Measurements from ENCODE around the gene GAL3ST1.
A peak's percentile ranks its signal among the peaks of the same experiment; 100 is the strongest.

The GAL3ST1 gene

DNA sequence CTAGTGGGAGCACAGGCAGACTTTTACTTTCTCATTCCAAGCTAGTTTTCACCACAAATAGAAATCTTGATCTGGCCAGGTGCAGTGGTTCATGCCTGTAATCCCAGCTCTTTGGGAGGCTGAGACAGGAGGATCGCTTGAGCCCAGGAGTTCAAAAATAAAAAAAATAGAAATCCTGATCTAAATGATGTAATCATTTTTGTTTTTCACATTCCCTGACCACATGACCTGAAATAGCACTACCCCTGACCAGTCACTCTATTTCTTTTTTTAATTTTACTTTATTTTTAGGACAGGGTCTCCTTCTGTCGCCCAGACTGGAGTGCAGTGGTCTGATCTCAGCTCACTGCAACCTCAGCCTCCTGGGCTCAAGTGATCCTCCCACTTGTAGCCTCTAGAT, 30.3 kb upstream of the GAL3ST1 start:
- H3K4me3 ChIP-seq (ENCODE audit: low read depth in 1 of 2, low read length in 2 of 2) = no peak overlapping the region
- no peak overlapping the region for H3K4me2 ChIP-seq (ENCODE audit: insufficient read depth, low read length)
- no peak for TF ChIP-seq EZH2 (IDR thresholded peaks at IDR 0.05; ENCODE audit: borderline replicate concordance, low read depth, low read length, severe bottlenecking)
- DNase-seq (no peak), ATAC-seq (ENCODE audit: insufficient read depth, low read depth) (no peak)
- H3K79me2 ChIP-seq (ENCODE audit: insufficient read depth, low read length) = no peaks in the 10 kb centered on the region
- H3K27me3 ChIP-seq (ENCODE audit: insufficient read depth, low read length, poor library complexity) = no peaks in the 10 kb centered on the region
- no peaks in the 10 kb centered on the region for H3K9me3 ChIP-seq (ENCODE audit: insufficient read depth, low read length, severe bottlenecking)
- H3K9ac ChIP-seq (ENCODE audit: low read depth, low read length) = no peak overlapping the region
- H2AFZ ChIP-seq (ENCODE audit: low read depth, low read length) = no peak overlapping the region
- H3K36me3 ChIP-seq (ENCODE audit: insufficient read depth, low read length) = no peaks in the 10 kb centered on the region
- H4K20me1 ChIP-seq (ENCODE audit: insufficient read depth, low read length) = no peaks in the 10 kb centered on the region
- no peak overlapping the region for H3K27ac ChIP-seq (ENCODE audit: low read length)
- H3K4me1 ChIP-seq (ENCODE audit: insufficient read depth, low read length) = no peaks in the 10 kb centered on the region

DNA sequence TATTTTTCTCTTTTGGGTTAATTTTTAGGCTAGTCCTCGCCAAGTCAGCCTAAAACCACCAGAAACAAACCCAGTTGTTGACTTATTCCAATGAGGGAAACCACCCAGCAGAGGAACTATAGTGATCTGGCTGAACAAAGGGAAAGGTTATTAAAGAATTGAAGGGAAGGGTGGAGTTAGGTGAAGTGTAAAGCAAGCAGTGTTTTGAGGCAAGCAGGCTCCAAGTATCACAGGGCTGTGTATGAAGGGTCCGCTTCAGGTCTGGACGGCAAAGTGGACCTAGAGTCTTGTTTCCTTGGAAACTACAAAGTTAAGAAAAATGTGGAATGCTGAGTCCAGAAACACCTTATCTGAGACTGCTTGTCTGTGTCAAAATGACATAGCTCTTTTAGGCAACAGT, 29.3 kb upstream of the GAL3ST1 start:
- Histone ChIP-seq H3K4me2 (ENCODE audit: insufficient read depth, low read length) (no peak overlapping the region), H3K4me3 (ENCODE audit: low read depth in 1 of 2, low read length in 2 of 2) (no peak overlapping the region), H2AFZ (ENCODE audit: low read depth, low read length) (no peak overlapping the region), H4K20me1 (ENCODE audit: insufficient read depth, low read length) (no peaks in the 10 kb centered on the region), H3K4me1 (ENCODE audit: insufficient read depth, low read length) (no peaks in the 10 kb centered on the region), H3K9me3 (ENCODE audit: insufficient read depth, low read length, severe bottlenecking) (no peaks in the 10 kb centered on the region), H3K27ac (ENCODE audit: low read length) (no peak overlapping the region), H3K9ac (ENCODE audit: low read depth, low read length) (no peak overlapping the region), H3K27me3 (ENCODE audit: insufficient read depth, low read length, poor library complexity) (no peaks in the 10 kb centered on the region), H3K36me3 (ENCODE audit: insufficient read depth, low read length) (no peaks in the 10 kb centered on the region), H3K79me2 (ENCODE audit: insufficient read depth, low read length) (no peaks in the 10 kb centered on the region)
- DNase-seq (no peak), ATAC-seq (ENCODE audit: insufficient read depth, low read depth) (no peak)
- TF ChIP-seq, protein P1, sequence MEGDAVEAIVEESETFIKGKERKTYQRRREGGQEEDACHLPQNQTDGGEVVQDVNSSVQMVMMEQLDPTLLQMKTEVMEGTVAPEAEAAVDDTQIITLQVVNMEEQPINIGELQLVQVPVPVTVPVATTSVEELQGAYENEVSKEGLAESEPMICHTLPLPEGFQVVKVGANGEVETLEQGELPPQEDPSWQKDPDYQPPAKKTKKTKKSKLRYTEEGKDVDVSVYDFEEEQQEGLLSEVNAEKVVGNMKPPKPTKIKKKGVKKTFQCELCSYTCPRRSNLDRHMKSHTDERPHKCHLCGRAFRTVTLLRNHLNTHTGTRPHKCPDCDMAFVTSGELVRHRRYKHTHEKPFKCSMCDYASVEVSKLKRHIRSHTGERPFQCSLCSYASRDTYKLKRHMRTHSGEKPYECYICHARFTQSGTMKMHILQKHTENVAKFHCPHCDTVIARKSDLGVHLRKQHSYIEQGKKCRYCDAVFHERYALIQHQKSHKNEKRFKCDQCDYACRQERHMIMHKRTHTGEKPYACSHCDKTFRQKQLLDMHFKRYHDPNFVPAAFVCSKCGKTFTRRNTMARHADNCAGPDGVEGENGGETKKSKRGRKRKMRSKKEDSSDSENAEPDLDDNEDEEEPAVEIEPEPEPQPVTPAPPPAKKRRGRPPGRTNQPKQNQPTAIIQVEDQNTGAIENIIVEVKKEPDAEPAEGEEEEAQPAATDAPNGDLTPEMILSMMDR (IDR thresholded peaks at IDR 0.05; ENCODE audit: borderline replicate concordance, extremely low read depth, low read length, poor library complexity, severe bottlenecking) = no peak
- TF ChIP-seq EZH2 (IDR thresholded peaks at IDR 0.05; ENCODE audit: borderline replicate concordance, low read depth, low read length, severe bottlenecking) = no peak

DNA sequence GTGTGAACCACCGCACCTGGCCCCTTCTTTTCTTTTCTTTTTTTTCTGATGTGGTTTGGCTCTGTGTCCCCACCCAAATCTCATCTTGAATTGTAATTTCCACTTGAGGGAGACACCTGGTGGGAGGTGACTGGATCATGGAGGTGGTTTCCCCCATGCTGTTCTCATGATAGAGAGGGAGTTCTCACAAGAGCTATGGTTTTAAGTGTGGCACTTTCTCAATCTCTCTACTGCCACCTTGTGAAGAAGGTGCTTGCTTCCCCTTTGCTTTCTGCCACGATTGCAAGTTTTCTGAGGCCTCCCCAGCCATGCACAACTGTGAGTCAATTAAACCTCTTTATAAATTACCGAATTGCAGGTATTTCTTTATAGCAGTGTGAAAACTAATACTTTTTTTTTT, 27.6 kb upstream of the GAL3ST1 start:
- H3K4me2 ChIP-seq (ENCODE audit: insufficient read depth, low read length) = no peak overlapping the region
- TF ChIP-seq, protein P1 (IDR thresholded peaks at IDR 0.05; ENCODE audit: borderline replicate concordance, extremely low read depth, low read length, poor library complexity, severe bottlenecking) = peak; percentile 58
- TF ChIP-seq EZH2 (IDR thresholded peaks at IDR 0.05; ENCODE audit: borderline replicate concordance, low read depth, low read length, severe bottlenecking) = no peak
- no peak for ATAC-seq (ENCODE audit: insufficient read depth, low read depth)
- H3K9ac ChIP-seq (ENCODE audit: low read depth, low read length) = no peak overlapping the region
- H3K36me3 ChIP-seq (ENCODE audit: insufficient read depth, low read length) = no peaks in the 10 kb centered on the region
- no peak overlapping the region for H3K4me3 ChIP-seq (ENCODE audit: low read depth in 1 of 2, low read length in 2 of 2)
- H3K79me2 ChIP-seq (ENCODE audit: insufficient read depth, low read length) = no peaks in the 10 kb centered on the region
- no peak overlapping the region for H3K27ac ChIP-seq (ENCODE audit: low read length)
- H2AFZ ChIP-seq (ENCODE audit: low read depth, low read length) = no peak overlapping the region
- H3K27me3 ChIP-seq (ENCODE audit: insufficient read depth, low read length, poor library complexity) = no peaks in the 10 kb centered on the region
- H3K4me1 ChIP-seq (ENCODE audit: insufficient read depth, low read length) = no peaks in the 10 kb centered on the region
- H4K20me1 ChIP-seq (ENCODE audit: insufficient read depth, low read length) = no peaks in the 10 kb centered on the region
- H3K9me3 ChIP-seq (ENCODE audit: insufficient read depth, low read length, severe bottlenecking) = no peaks in the 10 kb centered on the region
- DNase-seq = no peak

DNA sequence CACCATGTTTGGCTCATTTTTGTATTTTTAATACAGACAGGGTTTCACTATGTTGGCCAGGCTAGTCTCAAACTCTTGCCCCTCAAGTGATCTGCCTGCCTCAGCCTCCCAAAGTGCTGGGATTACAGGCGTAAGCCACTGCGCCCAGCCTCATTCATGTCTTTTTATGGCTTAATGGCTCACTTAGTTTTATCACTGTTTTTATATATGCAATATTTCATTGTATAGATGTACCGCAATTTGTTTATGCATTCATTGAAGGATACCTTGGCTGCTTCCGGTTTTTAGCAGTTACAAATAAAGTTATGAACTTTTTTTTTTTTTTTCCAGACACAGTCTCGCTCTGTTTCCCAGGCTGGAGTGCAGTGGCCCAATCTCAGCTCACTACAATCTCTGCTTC, 27.0 kb upstream of the GAL3ST1 start:
- no peak for DNase-seq
- H3K27ac ChIP-seq (ENCODE audit: low read length) = no peak overlapping the region
- no peak overlapping the region for H3K9ac ChIP-seq (ENCODE audit: low read depth, low read length)
- H3K79me2 ChIP-seq (ENCODE audit: insufficient read depth, low read length) = no peaks in the 10 kb centered on the region
- H3K9me3 ChIP-seq (ENCODE audit: insufficient read depth, low read length, severe bottlenecking) = no peaks in the 10 kb centered on the region
- TF ChIP-seq EZH2 (IDR thresholded peaks at IDR 0.05; ENCODE audit: borderline replicate concordance, low read depth, low read length, severe bottlenecking) = no peak
- TF ChIP-seq, protein P1 (IDR thresholded peaks at IDR 0.05; ENCODE audit: borderline replicate concordance, extremely low read depth, low read length, poor library complexity, severe bottlenecking) = no peak
- H3K4me2 ChIP-seq (ENCODE audit: insufficient read depth, low read length) = no peak overlapping the region
- H3K36me3 ChIP-seq (ENCODE audit: insufficient read depth, low read length) = no peaks in the 10 kb centered on the region
- ATAC-seq (ENCODE audit: insufficient read depth, low read depth) = no peak
- H4K20me1 ChIP-seq (ENCODE audit: insufficient read depth, low read length) = no peaks in the 10 kb centered on the region
- H3K27me3 ChIP-seq (ENCODE audit: insufficient read depth, low read length, poor library complexity) = no peaks in the 10 kb centered on the region
- no peak overlapping the region for H3K4me3 ChIP-seq (ENCODE audit: low read depth in 1 of 2, low read length in 2 of 2)
- no peaks in the 10 kb centered on the region for H3K4me1 ChIP-seq (ENCODE audit: insufficient read depth, low read length)
- no peak overlapping the region for H2AFZ ChIP-seq (ENCODE audit: low read depth, low read length)
